MM.1S (cell line): ENCODE data around the gene POLR2E.

Experiments used
- DNase-seq: peaks from one replicate; pipeline ENCODE4 v3.0.0-alpha.2; 2015
- H2AFZ ChIP-seq: fragments of 300-600 bp; sonication (generic); 2 replicates; pipeline ENCODE4 v1.6.0; 2016; ENCODE audit warnings: antibody characterized with exemption, low read length
- H3F3A ChIP-seq: fragments of 300-600 bp; sonication (generic); 2 replicates; pipeline ENCODE4 v1.6.1; 2016; ENCODE audit warnings: mild to moderate bottlenecking, antibody characterized with exemption, low read length, moderate library complexity, mixed read lengths; ENCODE audit not compliant: insufficient read depth
- H3K27ac ChIP-seq: fragments of 300-600 bp; sonication (generic); 2 replicates; pipeline ENCODE4 v1.5.1; 2016; ENCODE audit warnings: mild to moderate bottlenecking, low read length
- H3K27me3 ChIP-seq: fragments of 300-600 bp; sonication (generic); replicated peaks from 2 replicates; pipeline ENCODE4 v1.6.0; 2016; ENCODE audit warnings: low read length; ENCODE audit not compliant: insufficient read depth
- H3K36me3 ChIP-seq: fragments of 300-600 bp; sonication (generic); replicated peaks from 2 replicates; pipeline ENCODE4 v1.6.1; 2016; ENCODE audit warnings: mild to moderate bottlenecking, low read length, mixed read lengths; ENCODE audit not compliant: insufficient read depth
- H3K4me1 ChIP-seq: fragments of 300-600 bp; sonication (generic); 2 replicates; pipeline ENCODE4 v1.6.1; 2016; ENCODE audit warnings: low read length, mixed read lengths
- H3K4me2 ChIP-seq: fragments of 300-600 bp; sonication (generic); 2 replicates; pipeline ENCODE4 v1.6.0; 2016; ENCODE audit warnings: low read depth, low read length
- H3K4me3 ChIP-seq: fragments of 300-600 bp; sonication (generic); 2 replicates; pipeline ENCODE4 v1.5.1; 2016; ENCODE audit warnings: low read length, mixed read lengths
- H3K79me2 ChIP-seq: fragments of 300-600 bp; sonication (generic); 2 replicates; pipeline ENCODE4 v1.6.1; 2016; ENCODE audit warnings: mixed run types, low read length, mixed read lengths
- H3K9ac ChIP-seq: fragments of 300-600 bp; sonication (generic); 2 replicates; pipeline ENCODE4 v1.6.1; 2016; ENCODE audit warnings: low read length, mixed read lengths
- H3K9me2 ChIP-seq: fragments of 300-600 bp; sonication (generic); replicated peaks from 2 replicates; pipeline ENCODE4 v1.6.1; 2016; ENCODE audit warnings: mild to moderate bottlenecking, low read length, mixed read lengths; ENCODE audit not compliant: insufficient read depth
- H3K9me3 ChIP-seq: fragments of 300-600 bp; sonication (generic); replicated peaks from 2 replicates; pipeline ENCODE4 v1.6.1; 2016; ENCODE audit warnings: mild to moderate bottlenecking, low read length, mixed read lengths; ENCODE audit not compliant: insufficient read depth
- H4K20me1 ChIP-seq: fragments of 300-600 bp; sonication (generic); 2 replicates; pipeline ENCODE4 v1.6.1; 2016; ENCODE audit warnings: mild to moderate bottlenecking, low read length, moderate library complexity, mixed read lengths; ENCODE audit not compliant: insufficient read depth
- CTCF ChIP-seq: fragments of 300-600 bp; sonication (generic); IDR thresholded peaks from 2 replicates; pipeline ENCODE4 v1.5.1; 2016; ENCODE audit warnings: antibody characterized with exemption, low read length, mixed read lengths
- EZH2 ChIP-seq: fragments of 300-600 bp; sonication (generic); optimal IDR thresholded peaks from 2 replicates; pipeline ENCODE3; 2017; ENCODE audit warnings: low read depth, mild to moderate bottlenecking, antibody characterized with exemption, low read length, mixed read lengths
- EZH2phosphoT487 ChIP-seq: fragments of 300-600 bp; sonication (generic); IDR thresholded peaks from 2 replicates; pipeline ENCODE4 v1.6.1; 2018; ENCODE audit warnings: antibody characterized with exemption, low read length

Gene POLR2E

GRCh38 chr19:1128106-1128505 lies 32.9 kb upstream of the POLR2E start:
- Histone ChIP-seq H3K9me2 (no peaks in the 10 kb centered on the region), H4K20me1 (no peaks in the 10 kb centered on the region), H3K4me3 (no peak overlapping the region), H3K4me1 (peaks cover 22% of the 10 kb centered on the region; the same call in 1 of the 2 replicates), H3K4me2 (no peak overlapping the region), H3K9ac (no peak overlapping the region), H2AFZ (no peak overlapping the region), H3K79me2 (peaks cover 68% of the 10 kb centered on the region), H3K36me3 (peaks cover 7% of the 10 kb centered on the region), H3F3A (peaks cover 22% of the 10 kb centered on the region), H3K9me3 (no peaks in the 10 kb centered on the region), H3K27ac (no peak overlapping the region), H3K27me3 (no peaks in the 10 kb centered on the region)
- no peak for TF ChIP-seq EZH2
- no peak for TF ChIP-seq CTCF
- TF ChIP-seq EZH2phosphoT487 = no peak
- no peak for DNase-seq

- no peak overlapping the region for H3K4me3 ChIP-seq
- TF ChIP-seq EZH2phosphoT487 (no peak), EZH2 (no peak), CTCF (no peak)
- peaks cover 59% of the 10 kb centered on the region for H3K79me2 ChIP-seq
- peaks cover 12% of the 10 kb centered on the region for H3F3A ChIP-seq
- no peak overlapping the region for H3K27ac ChIP-seq
- no peaks in the 10 kb centered on the region for H3K9me3 ChIP-seq
- no peak overlapping the region for H3K9ac ChIP-seq
- no peak overlapping the region for H2AFZ ChIP-seq
- H3K4me1 ChIP-seq = peaks cover 17% of the 10 kb centered on the region; the same call in 1 of the 2 replicates
- H3K27me3 ChIP-seq = no peaks in the 10 kb centered on the region
- H4K20me1 ChIP-seq = no peaks in the 10 kb centered on the region
- DNase-seq = no peak
- H3K36me3 ChIP-seq = peaks cover 12% of the 10 kb centered on the region
- no peak overlapping the region for H3K4me2 ChIP-seq
- no peaks in the 10 kb centered on the region for H3K9me2 ChIP-seq
Observed at GRCh38 chr19:1126984-1127760, 32.0 kb upstream of the POLR2E start.

GRCh38 chr19:1125601-1126467 lies 30.7 kb upstream of the POLR2E start:
- TF ChIP-seq CTCF (no peak), EZH2phosphoT487 (no peak), EZH2 (no peak)
- Histone ChIP-seq H3K9ac (no peak overlapping the region), H3F3A (no peaks in the 10 kb centered on the region; the same call in 1 of the 2 replicates), H3K4me2 (no peak overlapping the region), H3K27ac (no peak overlapping the region), H3K27me3 (no peaks in the 10 kb centered on the region), H3K9me2 (no peaks in the 10 kb centered on the region), H3K9me3 (no peaks in the 10 kb centered on the region), H3K79me2 (peaks cover 46% of the 10 kb centered on the region), H3K4me1 (peaks cover 8% of the 10 kb centered on the region; the same call in 1 of the 2 replicates), H3K4me3 (no peak overlapping the region), H3K36me3 (peaks cover 12% of the 10 kb centered on the region), H4K20me1 (no peaks in the 10 kb centered on the region), H2AFZ (no peak overlapping the region)
- no peak for DNase-seq
